Lung (tissue), 12 donors: ENCODE results near the gene NAPEPLD. TPM values are rescaled to one million over a fixed set of nuclear protein-coding genes. Genes with fewer than 3 reads are reported as not detected.
"Not testable (repeated sequence)": the region's sequence is repeated elsewhere in the genome, so short reads cannot be mapped to it uniquely, and the experiment has no call there.

Experiments used
- ATAC-seq: fragments of 200-7000 bp; cut with Tn5 transposase; one replicate; pipeline ENCODE4 v1.9.1; 2020; ENCODE audit warnings: moderate number of reproducible peaks; ENCODE audit not compliant: insufficient read depth, low FRiP score
- DNase-seq, 3 donors: peaks; one replicate each; pipeline ENCODE4 v3.0.0-alpha.2; 2013 to 2017
- H3K27ac ChIP-seq, 2 donors: one replicate each; pipeline ENCODE4 v1.5.1; 2013; ENCODE audit warnings: mild to moderate bottlenecking in 2 of 2, moderate library complexity in 2 of 2, control low read depth in 1 of 2, inconsistent platforms in 1 of 2, low read depth in 1 of 2, low read length in 1 of 2
- H3K27me3 ChIP-seq, 3 donors: one replicate each; pipeline ENCODE4 v1.5.1; 2013; ENCODE audit warnings: low read length in 2 of 3; ENCODE audit not compliant: control insufficient read depth in 3 of 3, insufficient read depth in 3 of 3
- H3K36me3 ChIP-seq, 4 donors: one replicate each; pipeline ENCODE4 v1.5.1; 2013; ENCODE audit warnings: low read length in 4 of 4, mild to moderate bottlenecking in 1 of 4, moderate library complexity in 1 of 4; ENCODE audit not compliant: control insufficient read depth in 4 of 4, insufficient read depth in 4 of 4
- H3K4me1 ChIP-seq, 5 donors: one replicate each; pipeline ENCODE4 v1.5.1; 2013; ENCODE audit warnings: low read length in 5 of 5, mild to moderate bottlenecking in 2 of 5, moderate library complexity in 1 of 5; ENCODE audit not compliant: control insufficient read depth in 5 of 5, insufficient read depth in 5 of 5
- H3K4me3 ChIP-seq: one replicate; pipeline ENCODE4 v1.5.1; 2013; ENCODE audit warnings: mild to moderate bottlenecking, control low read depth, moderate library complexity
- H3K9ac ChIP-seq, 2 donors: one replicate each; pipeline ENCODE4 v1.5.1; 2013; ENCODE audit warnings: low read length in 2 of 2, control low read depth in 1 of 2; ENCODE audit not compliant: insufficient read depth in 1 of 2
- H3K9me3 ChIP-seq, 4 donors: one replicate each; pipeline ENCODE4 v1.5.1; 2013; ENCODE audit warnings: low read length in 3 of 4, mild to moderate bottlenecking in 1 of 4, moderate library complexity in 1 of 4; ENCODE audit not compliant: control insufficient read depth in 4 of 4, insufficient read depth in 3 of 4
- CTCF ChIP-seq: IDR thresholded peaks from 2 replicates; pipeline ENCODE4 v1.5.1; 2012; ENCODE audit warnings: mild to moderate bottlenecking; ENCODE audit errors: control extremely low read depth, extremely low read depth
- WGBS, 2 donors: extraction: QIAGEN DNeasy Blood & Tissue Kit; methylation state at CpG; one replicate each; pipeline ENCODE4 v1.1.7; 2013; 5-methylcytosine and 5-hydroxymethylcytosine counted together
- polyA plus RNA-seq, 2 donors: library from polyadenylated mRNA; stranded (reverse); fragments of 200-250 nt; gene quantifications; one replicate each; pipeline ENCODE4 v1.2.1, GENCODE V29; 2013
- total RNA-seq, 2 donors: library from RNA; depleted of rRNA in 1 of 2; stranded (reverse); fragments of >200 nt in 1 of 2; gene quantifications; one replicate each; pipeline ENCODE4 v1.2.1, GENCODE V29; 2014 to 2021
- donor health status: control.
- donor health status: control.
- donor health status: Bipolar disorder and iron deficiency.
- donor health status: healthy.
- donor health status: DM: yes; HTN: yes; CAD: no.

Gene NAPEPLD
- total and polyA plus RNA-seq, 4 donors, result 2.9 to 37.0 (median 8.9) TPM

GRCh38 chr7:103083210-103083609, 65.7 kb downstream of the NAPEPLD start:
- no peak overlapping the region for H3K4me3 ChIP-seq
- no peak for TF ChIP-seq CTCF
- 95 to 96% methylated on average over 3 of the region's 3 CpGs for WGBS, 2 donors
- peaks cover 0 to 18% (median 7%) of the 10 kb centered on the region in 4 donors for H3K36me3 ChIP-seq
- H3K27ac ChIP-seq, result no peak overlapping the region
- no peaks in the 10 kb centered on the region for H3K27me3 ChIP-seq
- H3K4me1 ChIP-seq, result no peaks in the 10 kb centered on the region
- no peak for ATAC-seq
- no peak overlapping the region for H3K9ac ChIP-seq
- DNase-seq, result no peak
- no peaks in the 10 kb centered on the region for H3K9me3 ChIP-seq

GRCh38 chr7:103082497-103082896, 66.4 kb downstream of the NAPEPLD start:
- H3K9ac ChIP-seq, result no peak overlapping the region
- ATAC-seq (no peak), DNase-seq (no peak)
- H3K4me1 ChIP-seq, result peaks cover 0 to 1% (median 0%) of the 10 kb centered on the region in 5 donors
- H3K9me3 ChIP-seq, result no peaks in the 10 kb centered on the region
- peaks cover 0 to 20% (median 6%) of the 10 kb centered on the region in 4 donors for H3K36me3 ChIP-seq
- 100% methylated on average over 1 of the region's 1 CpG for WGBS, 2 donors
- H3K27me3 ChIP-seq, result no peaks in the 10 kb centered on the region
- H3K27ac ChIP-seq, result no peak overlapping the region
- TF ChIP-seq CTCF, result no peak
- H3K4me3 ChIP-seq, result no peak overlapping the region

- H3K4me3 ChIP-seq, result no peak overlapping the region
- DNase-seq, result no peak
- H3K27ac ChIP-seq, result no peak overlapping the region
- H3K4me1 ChIP-seq, result peaks cover 0 to 3% (median 3%) of the 10 kb centered on the region in 5 donors
- 97 to 98% methylated on average over 2 of the region's 2 CpGs for WGBS, 2 donors
- no peak overlapping the region for H3K9ac ChIP-seq
- no peaks in the 10 kb centered on the region for H3K9me3 ChIP-seq
- TF ChIP-seq CTCF, result no peak
- ATAC-seq, result no peak
- peaks cover 0 to 20% (median 3%) of the 10 kb centered on the region in 4 donors for H3K36me3 ChIP-seq
- no peaks in the 10 kb centered on the region for H3K27me3 ChIP-seq
Measured at GRCh38 chr7:103080923-103081322, 68.0 kb downstream of the NAPEPLD start.

- no peak for TF ChIP-seq CTCF
- Histone ChIP-seq H3K27me3 (no peaks in the 10 kb centered on the region), H3K4me3 (no peak overlapping the region), H3K4me1 (peaks cover 0 to 7% (median 3%) of the 10 kb centered on the region in 5 donors), H3K27ac (no peak overlapping the region), H3K36me3 (peaks cover 0 to 20% (median 2%) of the 10 kb centered on the region in 4 donors), H3K9ac (no peak overlapping the region), H3K9me3 (no peaks in the 10 kb centered on the region)
- no peak for DNase-seq
- WGBS, 2 donors, result 89 to 91% methylated on average over 3 of the region's 3 CpGs
- no peak for ATAC-seq
Measured at GRCh38 chr7:103079836-103080235, 69.1 kb downstream of the NAPEPLD start.

GRCh38 chr7:103078226-103078625, 70.7 kb downstream of the NAPEPLD start:
- H3K27ac ChIP-seq, ATAC-seq, H3K9me3 ChIP-seq, H3K27me3 ChIP-seq, H3K4me3 ChIP-seq, DNase-seq, H3K9ac ChIP-seq: not testable (repeated sequence)
- Histone ChIP-seq H3K4me1 (peaks cover 3 to 12% (median 8%) of the 10 kb centered on the region in 5 donors), H3K36me3 (peaks cover 0 to 12% (median 0%) of the 10 kb centered on the region in 4 donors)
- 67 to 80% methylated on average over 6 of the region's 6 CpGs for WGBS, 2 donors
